ENCODE measurements around the gene RGP1. TPM values are rescaled to one million over a fixed set of nuclear protein-coding genes. Genes with fewer than 3 reads are reported as not detected.

RGP1 gene
- total RNA-seq, 4 donors from 2014 or later = 18.6 to 21.3 (median 20.2) TPM

GRCh38 chr9:35763803-35764202 is 14.7 kb downstream of the RGP1 start:
- Histone ChIP-seq H3K4me1 (peaks cover 0 to 21% (median 3%) of the 10 kb centered on the region in 4 donors), H3K4me3 (no peak overlapping the region), H3K36me3 (no peaks in the 10 kb centered on the region), H3K27me3 (no peaks in the 10 kb centered on the region), H3K9me3 (no peaks in the 10 kb centered on the region), H3K27ac (no peak overlapping the region)
- 93 to 97% methylated on average over 1 of the region's 1 CpG for WGBS, 2 donors
- DNase-seq (ENCODE audit: low spot score in 2 of 2) = no peak
- TF ChIP-seq EP300 (IDR thresholded peaks at IDR 0.05) (no peak), POLR2A (IDR thresholded peaks at IDR 0.05) (no peak), CTCF (IDR thresholded peaks at IDR 0.05) (no peak)

DNA sequence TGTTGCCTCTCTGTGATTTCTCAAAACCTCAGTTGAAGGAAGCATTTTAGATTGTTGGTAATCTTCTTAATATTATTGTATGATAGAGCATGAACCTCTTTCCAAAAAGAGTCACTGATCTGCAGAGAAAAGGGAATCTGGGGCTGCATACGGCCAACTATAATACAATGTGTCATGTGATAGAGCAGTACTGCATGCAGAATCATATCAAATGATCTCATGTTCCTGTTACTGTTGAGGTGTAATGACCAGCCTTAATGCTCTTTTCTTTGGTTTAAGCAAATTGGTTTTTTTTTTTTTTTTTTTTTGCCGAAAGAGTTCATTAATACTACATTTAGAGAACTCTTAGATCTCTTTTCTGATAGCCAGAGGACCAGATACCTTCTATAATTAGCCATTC is 17.9 kb downstream of the RGP1 start:
- TF ChIP-seq CTCF (IDR thresholded peaks at IDR 0.05) = no peak
- no peak for TF ChIP-seq EP300 (IDR thresholded peaks at IDR 0.05)
- TF ChIP-seq POLR2A (IDR thresholded peaks at IDR 0.05) = no peak
- Histone ChIP-seq H3K9me3 (no peaks in the 10 kb centered on the region), H3K36me3 (no peaks in the 10 kb centered on the region), H3K27me3 (no peaks in the 10 kb centered on the region), H3K4me3 (no peak overlapping the region), H3K4me1 (peaks cover 0 to 24% (median 11%) of the 10 kb centered on the region in 4 donors), H3K27ac (no peak overlapping the region)
- WGBS, 2 donors = 71 to 76% methylated on average over 2 of the region's 2 CpGs
- no peak for DNase-seq (ENCODE audit: low spot score in 2 of 2)

DNA sequence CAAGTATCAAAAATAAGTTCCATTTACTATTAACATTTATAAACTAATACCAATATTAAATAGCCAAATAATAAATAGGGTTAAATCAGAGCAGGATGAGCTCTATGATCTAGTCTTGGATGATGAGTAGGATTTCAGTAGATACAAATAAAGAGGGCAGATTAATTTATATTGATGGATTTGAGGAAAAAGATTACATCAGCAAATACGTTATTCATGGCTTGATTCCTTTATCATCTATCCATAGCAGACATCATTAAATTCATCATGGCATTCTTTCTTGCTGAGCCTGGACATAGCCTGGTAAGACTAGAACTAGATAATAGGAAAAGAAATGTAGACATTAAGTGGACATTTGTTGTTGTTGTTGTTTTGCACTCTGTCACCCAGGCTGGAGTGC is 18.4 kb downstream of the RGP1 start:
- H3K27me3 ChIP-seq = no peaks in the 10 kb centered on the region
- WGBS, 2 donors = 95 to 96% methylated on average over 1 of the region's 1 CpG
- H3K27ac ChIP-seq = no peak overlapping the region
- peaks cover 0 to 25% (median 13%) of the 10 kb centered on the region in 4 donors for H3K4me1 ChIP-seq
- DNase-seq (ENCODE audit: low spot score in 2 of 2) = no peak
- H3K9me3 ChIP-seq = no peaks in the 10 kb centered on the region
- no peak overlapping the region for H3K4me3 ChIP-seq
- no peaks in the 10 kb centered on the region for H3K36me3 ChIP-seq
- TF ChIP-seq POLR2A (IDR thresholded peaks at IDR 0.05) (no peak), EP300 (IDR thresholded peaks at IDR 0.05) (no peak), CTCF (IDR thresholded peaks at IDR 0.05) (no peak)

DNA sequence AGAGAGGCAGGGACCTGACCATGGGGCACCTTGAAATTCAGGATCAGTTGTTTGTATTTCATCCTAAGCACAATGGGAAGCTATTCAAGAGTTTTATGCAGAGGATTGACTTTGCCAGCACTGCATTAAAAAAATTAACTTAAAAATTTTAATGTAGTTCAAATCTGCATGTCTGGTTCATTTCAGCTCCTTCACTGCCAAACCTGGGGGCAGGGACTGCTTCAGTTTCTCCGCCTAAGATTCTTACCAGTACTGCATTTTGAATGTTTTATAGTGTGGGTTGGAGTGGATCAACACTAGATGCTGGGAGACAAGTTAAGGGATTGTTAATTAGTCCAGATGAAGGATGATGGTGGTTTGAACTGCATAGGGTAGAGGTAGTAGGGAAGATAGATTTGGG is 20.7 kb downstream of the RGP1 start:
- Histone ChIP-seq H3K9me3 (no peaks in the 10 kb centered on the region), H3K27me3 (no peaks in the 10 kb centered on the region), H3K36me3 (no peaks in the 10 kb centered on the region), H3K27ac (no peak overlapping the region), H3K4me3 (no peak overlapping the region), H3K4me1 (peaks cover 0 to 25% (median 13%) of the 10 kb centered on the region in 4 donors)
- 82 to 89% methylated on average over 1 of the region's 1 CpG for WGBS, 2 donors
- TF ChIP-seq CTCF (IDR thresholded peaks at IDR 0.05) = no peak
- TF ChIP-seq POLR2A (IDR thresholded peaks at IDR 0.05) = no peak
- no peak for TF ChIP-seq EP300 (IDR thresholded peaks at IDR 0.05)
- DNase-seq (ENCODE audit: low spot score in 2 of 2) = no peak

- Histone ChIP-seq H3K4me3 (no peak overlapping the region), H3K27me3 (no peaks in the 10 kb centered on the region), H3K36me3 (no peaks in the 10 kb centered on the region), H3K27ac (peak overlapping the region in 3 of 4 donors; percentile 32 to 53 (median 50)), H3K9me3 (no peaks in the 10 kb centered on the region), H3K4me1 (peaks cover 0 to 32% (median 13%) of the 10 kb centered on the region in 4 donors)
- 7 to 17% methylated on average over 4 of the region's 4 CpGs for WGBS, 2 donors
- DNase-seq (ENCODE audit: low spot score in 2 of 2) = peak in 1 of 2 donors; percentile 40
- TF ChIP-seq POLR2A (IDR thresholded peaks at IDR 0.05) = no peak
- TF ChIP-seq EP300 (IDR thresholded peaks at IDR 0.05) = no peak
- no peak for TF ChIP-seq CTCF (IDR thresholded peaks at IDR 0.05)
Measured at GRCh38 chr9:35771075-35771433, 22.0 kb downstream of the RGP1 start.
